CD4-positive, alpha-beta memory T cell (primary cell): ENCODE measurements around the gene GMPPB. TPM values are rescaled to one million over a fixed set of nuclear protein-coding genes. Genes with fewer than 3 reads are reported as not detected.

Source experiments
- CTCF ChIA-PET: fragments of 350-600 bp; sonication (Branson Sonifier 250); formaldehyde crosslinking; loops from one replicate; lab custom pipeline; 2021; ENCODE audit warnings: inconsistent platforms; ENCODE audit not compliant: partially characterized antibody; lab: Charles Lee
- POLR2A ChIA-PET: fragments of 350-600 bp; sonication (Branson Sonifier 250); formaldehyde crosslinking; loops from one replicate; lab custom pipeline; 2021; ENCODE audit not compliant: partially characterized antibody; lab: Charles Lee
- DNase-seq, 5 donors: peaks; one replicate each; pipeline versions ENCODE4 v3.0.0 to v3.0.0-alpha.2; 2020 to 2022; ENCODE audit warnings: mixed read lengths in 1 of 5
- H3K27ac ChIP-seq: one replicate; pipeline ENCODE4 v1.7.0; 2013; ENCODE audit warnings: low read depth, low read length
- H3K27me3 ChIP-seq: 2 replicates; pipeline ENCODE4 v1.7.0; 2013; ENCODE audit warnings: mild to moderate bottlenecking, low read length, moderate library complexity; ENCODE audit not compliant: insufficient read depth
- H3K36me3 ChIP-seq: 2 replicates; pipeline ENCODE4 v1.7.0; 2013; ENCODE audit warnings: mild to moderate bottlenecking, low read length, moderate library complexity; ENCODE audit not compliant: insufficient read depth
- H3K4me1 ChIP-seq: 2 replicates; pipeline ENCODE4 v1.7.0; 2013; ENCODE audit warnings: mild to moderate bottlenecking, low read length, moderate library complexity; ENCODE audit not compliant: insufficient read depth
- H3K4me3 ChIP-seq, 2 donors: one replicate each; pipeline ENCODE4 v1.7.0; 2013; ENCODE audit warnings: low read length in 2 of 2, mild to moderate bottlenecking in 1 of 2
- H3K9me3 ChIP-seq, 2 donors: one replicate each; pipeline ENCODE4 v1.7.0; 2013; ENCODE audit warnings: low read length in 2 of 2, control low read depth in 1 of 2; ENCODE audit not compliant: control insufficient read depth in 1 of 2
- H3K27ac Mint-ChIP-seq, 7 donors: one replicate each; pipeline ENCODE4 v1.8.0; 2020 to 2021; ENCODE audit warnings: mixed read lengths in 7 of 7, mild to moderate bottlenecking in 6 of 7, inconsistent platforms in 3 of 7, moderate library complexity in 3 of 7
- H3K27me3 Mint-ChIP-seq, 2 donors: one replicate each; pipeline ENCODE4 v1.8.0; 2020 to 2021; ENCODE audit warnings: mixed read lengths in 2 of 2
- H3K36me3 Mint-ChIP-seq, 2 donors: one replicate each; pipeline ENCODE4 v1.8.0; 2020 to 2021; ENCODE audit warnings: mixed read lengths in 2 of 2, inconsistent platforms in 1 of 2, mild to moderate bottlenecking in 1 of 2
- H3K4me1 Mint-ChIP-seq, 4 donors: one replicate each; pipeline ENCODE4 v1.8.0; 2020 to 2021; ENCODE audit warnings: mixed read lengths in 4 of 4, mild to moderate bottlenecking in 1 of 4
- H3K4me3 Mint-ChIP-seq, 8 donors: one replicate each; pipeline ENCODE4 v1.8.0; 2020 to 2021; ENCODE audit warnings: mixed read lengths in 8 of 8, mild to moderate bottlenecking in 7 of 8, moderate library complexity in 6 of 8, inconsistent platforms in 3 of 8
- H3K9me3 Mint-ChIP-seq, 8 donors: one replicate each; pipeline ENCODE4 v1.8.0; 2020 to 2021; ENCODE audit warnings: mixed read lengths in 8 of 8, mild to moderate bottlenecking in 5 of 8, inconsistent platforms in 3 of 8, moderate library complexity in 1 of 8
- intact Hi-C: fragments of 100-400 bp; cut with micrococcal nuclease; formaldehyde crosslinking; loops from one replicate; pipeline ENCODE4 v1.15.1; 2023
- polyA plus RNA-seq, 2 donors: library from polyadenylated mRNA; unstranded; fragments of 300-500 nt; fragmentation: Illumina TruSeq; gene quantifications; one replicate each; pipeline ENCODE4 v1.2.3, GENCODE V29; 2021
- total RNA-seq, 2 experiments: library from RNA; stranded (reverse); gene quantifications; one replicate each; pipeline ENCODE4 v1.2.3, GENCODE V29; 2021

The GMPPB gene
- total RNA-seq, result 10 to 100 TPM; 59.5 to 61.3 TPM
- polyA plus RNA-seq, result 10 to 100 TPM; 22.2 to 24.0 TPM

DNA sequence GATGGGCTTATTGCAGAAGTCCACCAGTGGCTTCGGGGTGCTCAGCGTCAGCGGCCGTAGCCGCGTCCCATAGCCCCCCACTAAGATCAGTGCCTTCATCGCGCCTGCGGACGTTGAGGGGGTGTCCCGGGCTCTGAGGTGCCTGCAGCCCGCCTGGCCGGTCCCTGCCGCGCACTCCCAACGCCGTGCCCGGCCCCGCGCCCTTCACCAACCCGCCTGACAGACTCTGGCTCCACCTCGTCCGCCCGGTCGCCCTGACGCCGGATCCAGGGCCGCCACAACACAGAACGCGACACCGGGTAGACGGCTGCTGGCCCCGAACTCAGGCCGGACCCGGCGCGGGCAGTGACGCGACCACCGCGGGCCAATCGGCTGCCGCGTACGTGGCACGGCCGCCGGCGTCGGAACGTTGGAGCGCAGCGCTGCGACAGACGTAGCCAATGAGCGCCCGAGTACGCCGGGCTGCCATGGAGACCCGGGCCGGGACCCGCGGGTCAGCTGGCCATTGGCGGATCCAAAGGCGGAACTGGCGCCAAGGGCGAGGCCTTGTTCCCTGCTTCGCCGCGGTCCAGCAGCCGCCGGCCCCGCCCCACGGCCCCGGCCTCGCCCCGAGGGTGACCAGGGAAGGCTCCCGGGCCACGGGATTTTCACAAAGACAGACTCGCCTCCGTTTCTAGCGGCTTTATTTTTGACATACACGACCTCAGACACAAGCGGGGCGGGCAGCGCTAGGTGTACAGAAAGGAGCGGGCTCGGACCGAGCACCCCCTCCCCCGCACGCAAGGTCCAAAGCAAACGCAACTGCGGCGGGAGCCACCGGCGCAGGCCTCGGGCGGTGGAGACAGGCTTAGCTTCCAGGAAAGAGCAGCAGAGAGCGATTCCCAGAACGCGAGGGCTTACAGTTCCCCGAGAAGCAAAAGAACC lies at the start of gene GMPPB:
Gene GMPPB, minus strand, starts transcription at position 324 of the 924 bp plus-strand sequence. Its CDS starts 225 bp downstream, at position 99.
- ChIA-PET CTCF (interaction anchor here (3.1 kb wide), 1 partner anchor 184 kb away, joined by 12 read pairs; no protein-coding TSS in a partner anchor), POLR2A (interaction anchor here (0.9 to 1.6 kb wide), 6 partner anchors 11 to 184 kb away, joined by 3 to 7 read pairs (median 4); partner anchors contain the start of genes INKA1 and IP6K1)
- peaks cover 0 to 2% (median 0%) of the 10 kb centered on the region in 8 donors for H3K9me3 Mint-ChIP-seq
- H3K27me3 Mint-ChIP-seq, result peaks cover 0 to 2% of the 10 kb centered on the region in 2 donors
- Histone ChIP-seq H3K27ac (peak within 1 kb of the TSS; percentile 99), H3K4me1 (peaks cover 26% of the 10 kb centered on the region), H3K27me3 (no peaks in the 10 kb centered on the region), H3K9me3 (no peaks in the 10 kb centered on the region), H3K4me3 (peak within 1 kb of the TSS; percentile 85 to 89), H3K36me3 (peaks cover 23% of the 10 kb centered on the region)
- peak within 1 kb of the TSS; percentile 93 to 98 (median 96) for H3K4me3 Mint-ChIP-seq
- peak; percentile 88 to 92 (median 92) for DNase-seq
- peaks cover 13 to 48% (median 24%) of the 10 kb centered on the region in 4 donors for H3K4me1 Mint-ChIP-seq
- intact Hi-C loops, result loop anchor here (1.0 kb wide), 2 partner anchors 50 to 62 kb away; partner anchors contain the start of genes APEH and IP6K1
- H3K27ac Mint-ChIP-seq, result peak within 1 kb of the TSS; percentile 98 to 99 (median 99)
- peaks cover 0 to 59% of the 10 kb centered on the region in 2 donors for H3K36me3 Mint-ChIP-seq

DNA sequence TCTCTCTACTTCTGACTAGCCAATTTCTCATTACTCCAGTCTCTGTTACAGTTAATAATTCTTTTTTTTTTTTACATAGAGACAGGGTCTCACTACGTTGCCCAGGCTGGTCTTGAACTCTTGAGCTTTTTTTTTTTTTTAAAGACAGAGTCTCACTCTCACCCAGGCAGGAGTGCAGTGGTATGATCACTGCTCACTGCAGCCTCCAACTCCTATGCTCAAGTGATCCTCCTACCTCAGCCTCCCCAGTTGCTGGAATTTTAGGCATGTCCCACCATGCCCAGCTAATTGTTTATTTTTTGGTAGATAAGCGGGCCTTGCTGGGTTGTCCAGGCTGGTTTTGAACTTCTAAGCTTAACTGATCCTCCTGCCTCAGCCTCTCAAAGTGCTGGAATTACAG lies 49.0 kb upstream of the GMPPB start:
- H3K27ac ChIP-seq, result no peak overlapping the region
- peaks cover 6 to 26% of the 10 kb centered on the region in 2 donors for H3K36me3 Mint-ChIP-seq
- H3K27me3 ChIP-seq, result no peaks in the 10 kb centered on the region
- ChIA-PET CTCF (interaction anchor here (1.2 kb wide), 3 partner anchors 16 to 233 kb away, joined by 3 read pairs; no protein-coding TSS in a partner anchor), POLR2A (interaction anchor here (0.6 kb wide), 1 partner anchor 199 kb away, joined by 4 read pairs; no protein-coding TSS in a partner anchor)
- no peak overlapping the region for H3K4me3 ChIP-seq
- no peaks in the 10 kb centered on the region for H3K27me3 Mint-ChIP-seq
- H3K4me3 Mint-ChIP-seq, result no peak overlapping the region
- H3K27ac Mint-ChIP-seq, result no peak overlapping the region
- no peaks in the 10 kb centered on the region for H3K9me3 ChIP-seq
- H3K4me1 Mint-ChIP-seq, result peaks cover 25 to 59% (median 32%) of the 10 kb centered on the region in 4 donors
- intact Hi-C loops, result no loop called here
- H3K9me3 Mint-ChIP-seq, result no peaks in the 10 kb centered on the region
- no peak for DNase-seq
- H3K4me1 ChIP-seq, result peaks cover 37% of the 10 kb centered on the region
- H3K36me3 ChIP-seq, result peaks cover 7% of the 10 kb centered on the region

DNA sequence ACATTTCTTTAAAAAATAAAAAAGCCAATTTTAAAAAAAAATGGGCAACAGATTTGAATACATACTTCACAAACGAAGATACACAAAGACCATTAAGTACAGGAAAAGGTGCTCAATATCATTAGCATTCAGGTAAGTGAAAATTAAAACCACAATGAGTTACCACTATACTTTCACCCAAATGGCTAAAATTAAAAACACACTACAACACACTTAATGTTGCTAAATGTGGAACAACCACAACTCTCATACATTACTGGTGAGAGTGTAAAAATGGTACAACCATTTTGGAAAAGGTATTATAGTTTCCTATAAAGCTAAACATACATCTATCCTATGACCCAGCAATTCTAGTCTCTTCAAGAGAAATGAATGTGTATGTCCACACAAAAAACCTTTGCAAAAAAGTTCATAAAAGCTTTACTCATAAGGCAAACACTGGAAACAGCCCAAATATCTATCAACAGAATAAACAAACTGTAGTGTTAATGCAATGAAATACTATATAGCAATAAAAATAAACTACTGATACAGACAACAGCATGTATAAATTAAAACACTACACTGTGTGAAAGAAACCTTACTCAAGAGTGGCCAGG lies 47.7 kb upstream of the GMPPB start:
- H3K4me3 Mint-ChIP-seq, result no peak overlapping the region
- Histone ChIP-seq H3K4me3 (no peak overlapping the region), H3K4me1 (peaks cover 37% of the 10 kb centered on the region), H3K9me3 (no peaks in the 10 kb centered on the region), H3K36me3 (peaks cover 7% of the 10 kb centered on the region), H3K27me3 (no peaks in the 10 kb centered on the region), H3K27ac (no peak overlapping the region)
- H3K9me3 Mint-ChIP-seq, result no peaks in the 10 kb centered on the region
- H3K36me3 Mint-ChIP-seq, result peaks cover 6 to 20% of the 10 kb centered on the region in 2 donors
- ChIA-PET CTCF (no interaction called here), POLR2A (no interaction called here)
- H3K27me3 Mint-ChIP-seq, result no peaks in the 10 kb centered on the region
- intact Hi-C loops, result no loop called here
- H3K27ac Mint-ChIP-seq, result no peak overlapping the region
- H3K4me1 Mint-ChIP-seq, result peaks cover 21 to 53% (median 32%) of the 10 kb centered on the region in 4 donors
- DNase-seq, result no peak

DNA sequence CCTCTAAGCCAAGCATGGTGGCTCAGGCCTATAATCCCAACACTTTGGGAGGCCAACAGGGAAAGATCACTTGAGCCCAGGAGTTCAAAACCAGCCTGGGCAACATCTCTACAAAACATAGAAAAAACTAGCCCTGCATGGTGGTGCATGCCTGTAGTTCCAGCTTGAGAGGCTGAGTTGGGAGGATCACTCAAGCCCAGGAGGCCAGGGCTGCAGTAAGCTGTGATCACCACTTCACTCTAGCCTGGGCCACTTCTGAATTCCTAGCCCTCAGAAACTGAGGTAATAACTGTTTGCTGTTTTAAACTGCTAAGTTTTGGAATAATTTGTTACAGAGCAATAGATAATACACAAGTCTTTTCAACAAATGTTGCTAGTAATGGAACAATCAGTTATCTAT lies 46.2 kb upstream of the GMPPB start:
- intact Hi-C loops, result no loop called here
- H3K27me3 Mint-ChIP-seq, result no peaks in the 10 kb centered on the region
- peak overlapping the region in 3 of 7 donors; percentile 1 to 8 (median 1) for H3K27ac Mint-ChIP-seq
- H3K4me3 Mint-ChIP-seq, result no peak overlapping the region
- POLR2A ChIA-PET, result interaction anchor here (0.7 kb wide), 1 partner anchor 241 kb away, joined by 3 read pairs; no protein-coding TSS in a partner anchor
- CTCF ChIA-PET, result interaction anchor here (1.4 to 1.8 kb wide), 2 partner anchors 13 to 69 kb away, joined by 3 to 4 read pairs; no protein-coding TSS in a partner anchor
- Histone ChIP-seq H3K27me3 (no peaks in the 10 kb centered on the region), H3K36me3 (peaks cover under 1% of the 10 kb centered on the region), H3K27ac (no peak overlapping the region), H3K4me3 (no peak overlapping the region), H3K9me3 (no peaks in the 10 kb centered on the region), H3K4me1 (peaks cover 34% of the 10 kb centered on the region)
- peaks cover 22 to 46% (median 26%) of the 10 kb centered on the region in 4 donors for H3K4me1 Mint-ChIP-seq
- peaks cover 8 to 20% of the 10 kb centered on the region in 2 donors for H3K36me3 Mint-ChIP-seq
- H3K9me3 Mint-ChIP-seq, result no peaks in the 10 kb centered on the region
- DNase-seq, result no peak

DNA sequence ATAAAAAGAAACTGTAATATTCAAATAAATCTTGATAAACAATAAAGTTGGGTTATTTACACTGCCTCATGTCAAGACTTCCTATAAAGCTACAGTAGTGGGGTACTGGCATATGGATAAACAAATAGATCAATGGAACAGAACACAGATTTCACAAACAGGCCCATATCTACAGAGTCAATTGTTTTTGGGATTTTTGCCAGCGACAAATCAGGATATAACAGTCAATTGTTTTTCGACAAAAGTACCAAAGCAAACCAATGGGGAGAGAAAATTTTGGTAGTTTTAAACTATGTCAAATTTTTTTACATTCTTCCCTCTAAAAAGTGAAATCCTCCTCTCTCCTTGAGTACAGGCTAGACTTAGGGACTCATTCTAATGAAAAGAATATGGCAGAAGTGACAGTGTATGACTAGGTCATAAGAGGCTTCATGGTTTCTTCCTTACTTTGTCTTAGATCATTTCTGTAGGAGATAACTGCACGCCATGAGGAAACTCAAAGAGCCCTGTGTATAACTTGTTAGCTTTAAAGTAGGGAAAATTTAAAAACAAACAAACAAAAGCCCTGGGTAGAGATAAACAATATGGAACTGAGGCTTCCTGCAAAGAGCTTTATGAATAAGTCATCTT lies 45.6 kb upstream of the GMPPB start:
- intact Hi-C loops, result no loop called here
- no peak overlapping the region for H3K4me3 Mint-ChIP-seq

DNA sequence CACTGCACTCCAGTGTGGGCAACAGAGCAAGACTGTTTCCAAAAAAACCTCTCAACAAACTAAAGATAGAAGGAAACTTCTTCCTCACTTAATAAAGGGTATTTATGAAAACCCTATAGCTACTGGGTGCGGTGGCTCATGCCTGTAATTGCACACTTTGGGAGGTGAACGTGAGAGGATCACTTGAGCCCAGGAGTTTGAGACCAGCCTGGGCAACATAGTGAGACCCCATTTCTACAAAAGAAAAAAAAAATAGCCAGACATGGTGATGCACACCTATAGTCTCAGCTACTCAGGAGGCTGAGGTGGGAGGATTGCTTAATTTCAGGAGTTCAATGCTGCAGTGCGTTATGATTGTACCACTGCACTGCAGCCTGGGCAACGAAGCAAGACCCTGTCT lies 40.2 kb upstream of the GMPPB start:
- Histone ChIP-seq H3K36me3 (no peaks in the 10 kb centered on the region), H3K4me1 (no peaks in the 10 kb centered on the region), H3K27ac (no peak overlapping the region), H3K27me3 (no peaks in the 10 kb centered on the region), H3K9me3 (no peaks in the 10 kb centered on the region), H3K4me3 (no peak overlapping the region)
- Mint-ChIP-seq H3K4me3 (no peak overlapping the region), H3K4me1 (peaks cover 8 to 26% (median 12%) of the 10 kb centered on the region in 4 donors), H3K9me3 (no peaks in the 10 kb centered on the region), H3K36me3 (peaks cover 4 to 9% of the 10 kb centered on the region in 2 donors), H3K27me3 (no peaks in the 10 kb centered on the region), H3K27ac (no peak overlapping the region)
- ChIA-PET POLR2A (interaction anchor here (1.0 kb wide), 1 partner anchor 22 kb away, joined by 3 read pairs; the partner anchor contains the start of gene IP6K1), CTCF (no interaction called here)
- intact Hi-C loops, result no loop called here
- no peak for DNase-seq

More for the DNA sequence above, 45.6 kb upstream of the GMPPB start:
- H3K9me3 ChIP-seq, result no peaks in the 10 kb centered on the region
- peaks cover 21 to 47% (median 22%) of the 10 kb centered on the region in 4 donors for H3K4me1 Mint-ChIP-seq
- peak overlapping the region in 1 of 7 donors; percentile 8 for H3K27ac Mint-ChIP-seq
- DNase-seq, result no peak
- no peaks in the 10 kb centered on the region for H3K36me3 ChIP-seq
- no peaks in the 10 kb centered on the region for H3K27me3 Mint-ChIP-seq
- peaks cover 10 to 17% of the 10 kb centered on the region in 2 donors for H3K36me3 Mint-ChIP-seq
- no peak overlapping the region for H3K27ac ChIP-seq
- CTCF ChIA-PET, result interaction anchor here (0.7 to 1.8 kb wide), 2 partner anchors 10 to 12 kb away, joined by 3 read pairs; no protein-coding TSS in a partner anchor
- POLR2A ChIA-PET, result no interaction called here
- no peak overlapping the region for H3K4me3 ChIP-seq
- peaks cover 30% of the 10 kb centered on the region for H3K4me1 ChIP-seq
- no peaks in the 10 kb centered on the region for H3K27me3 ChIP-seq
- H3K9me3 Mint-ChIP-seq, result no peaks in the 10 kb centered on the region
